GM23248 (cell line): ENCODE measurements around the gene DHX58. TPM values are rescaled to one million over a fixed set of nuclear protein-coding genes. Genes with fewer than 3 reads are reported as not detected.

Source experiments
- DNase-seq: peaks from one replicate; pipeline ENCODE4 v3.0.0-alpha.2; 2015
- H2AFZ ChIP-seq: fragments of 200-600 bp; sonication (generic); 2 replicates; pipeline ENCODE4 v1.6.1; 2016; ENCODE audit warnings: antibody characterized with exemption
- H3F3A ChIP-seq: fragments of 200-600 bp; sonication (generic); 2 replicates; pipeline ENCODE4 v1.6.1; 2016; ENCODE audit warnings: mild to moderate bottlenecking, antibody characterized with exemption, mixed run types; ENCODE audit not compliant: insufficient read depth
- H3K27ac ChIP-seq: fragments of 200-600 bp; sonication (generic); 2 replicates; pipeline ENCODE4 v1.5.1; 2016; ENCODE audit warnings: mild to moderate bottlenecking
- H3K27me3 ChIP-seq: fragments of 200-600 bp; sonication (generic); replicated peaks from 2 replicates; pipeline ENCODE4 v1.6.1; 2016; ENCODE audit warnings: mild to moderate bottlenecking; ENCODE audit not compliant: insufficient read depth
- H3K36me3 ChIP-seq: fragments of 200-600 bp; sonication (generic); 2 replicates; pipeline ENCODE4 v1.6.1; 2016; ENCODE audit warnings: low read depth, mild to moderate bottlenecking
- H3K4me1 ChIP-seq: fragments of 200-600 bp; sonication (generic); 2 replicates; pipeline ENCODE4 v1.6.1; 2016; ENCODE audit warnings: mild to moderate bottlenecking; ENCODE audit not compliant: insufficient read depth
- H3K4me2 ChIP-seq: fragments of 200-600 bp; sonication (generic); one replicate; pipeline ENCODE4 v1.6.1; 2016; ENCODE audit warnings: mild to moderate bottlenecking; ENCODE audit not compliant: unreplicated experiment
- H3K4me3 ChIP-seq: fragments of 200-600 bp; sonication (generic); 2 replicates; pipeline ENCODE4 v1.5.1; 2016; ENCODE audit warnings: mild to moderate bottlenecking
- H3K79me2 ChIP-seq: fragments of 200-600 bp; sonication (generic); 2 replicates; pipeline ENCODE4 v1.6.1; 2016; ENCODE audit warnings: mild to moderate bottlenecking; ENCODE audit not compliant: insufficient read depth
- H3K9ac ChIP-seq: fragments of 200-600 bp; sonication (generic); 2 replicates; pipeline ENCODE4 v1.6.1; 2016; ENCODE audit warnings: mild to moderate bottlenecking
- H3K9me2 ChIP-seq: fragments of 200-600 bp; sonication (generic); 2 replicates; pipeline ENCODE4 v1.6.1; 2016; ENCODE audit warnings: mixed run types, mild to moderate bottlenecking, moderate library complexity; ENCODE audit not compliant: insufficient read depth
- H3K9me3 ChIP-seq: fragments of 200-600 bp; sonication (generic); one replicate; pipeline ENCODE4 v1.6.1; 2017; ENCODE audit warnings: low read depth
- H4K20me1 ChIP-seq: fragments of 200-600 bp; sonication (generic); 2 replicates; pipeline ENCODE4 v1.6.0; 2016; ENCODE audit not compliant: insufficient read depth
- EZH2 ChIP-seq: fragments of 200-600 bp; sonication (generic); IDR thresholded peaks from 2 replicates; pipeline ENCODE4 v1.6.1; 2018; ENCODE audit warnings: antibody characterized with exemption, mild to moderate bottlenecking; ENCODE audit not compliant: insufficient read depth, poor library complexity, severe bottlenecking
- EZH2phosphoT487 ChIP-seq: fragments of 200-600 bp; sonication (generic); IDR thresholded peaks from 2 replicates; pipeline ENCODE4 v1.6.1; 2018; ENCODE audit warnings: antibody characterized with exemption, moderate library complexity, mild to moderate bottlenecking, low read depth; ENCODE audit not compliant: insufficient read depth
- WGBS, 2 experiments: methylation state at CpG; one replicate each; pipeline ENCODE4 v1.1.6; 2015 to 2017; ENCODE audit warnings: low lambda C conversion rate in 2 of 2, low coverage in 1 of 2; ENCODE audit errors: missing lambda C conversion rate in 2 of 2; 5-methylcytosine and 5-hydroxymethylcytosine counted together
- in situ Hi-C: fragments of 300-500 bp; cut with MboI; formaldehyde crosslinking; loops from 2 replicates; pipeline ENCODE4 v1.15.0; 2020
- polyA plus RNA-seq: library from polyadenylated mRNA; unstranded; fragments of >200 nt; fragmentation: Nextera tagmentation; extraction: Ambion mirVana; gene quantifications from 2 replicates; pipeline ENCODE4 v1.2.1, GENCODE V29; 2016
- total RNA-seq: library from RNA; depleted of rRNA; stranded (reverse); fragments of >200 nt; shearing (Covaris generic); gene quantifications from 2 replicates; pipeline ENCODE4 v1.2.3, GENCODE V29; 2014

The DHX58 gene
- total and polyA plus RNA-seq, 2 experiments from 2014 or later, result 2.0 to 2.5 TPM

DNA sequence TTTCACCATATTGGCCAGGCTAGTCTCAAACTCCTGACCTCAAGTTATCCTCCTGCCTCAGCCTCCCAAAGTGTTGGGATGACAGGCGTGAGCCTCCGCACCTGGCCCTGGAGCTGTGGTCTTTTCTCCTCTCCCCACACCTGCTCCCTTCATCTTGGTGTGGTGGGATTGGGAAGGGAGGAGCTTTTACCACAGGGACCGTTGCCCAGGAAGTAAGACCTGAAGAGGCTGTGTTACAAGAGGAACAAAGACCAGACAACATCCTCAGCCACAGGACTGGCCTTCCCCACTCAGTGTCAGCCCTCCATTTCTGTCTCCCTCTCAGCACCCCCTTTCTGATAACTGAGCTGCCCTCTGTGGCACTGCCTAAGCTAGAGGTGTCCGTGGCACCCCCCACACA, 52.7 kb downstream of the DHX58 start:
- TF ChIP-seq EZH2, result no peak
- TF ChIP-seq EZH2phosphoT487, result no peak
- H3K9me3 ChIP-seq, result no peaks in the 10 kb centered on the region
- H4K20me1 ChIP-seq, result no peaks in the 10 kb centered on the region
- 36 to 42% methylated on average over 4 of the region's 4 CpGs for WGBS, 2 experiments
- H3K4me3 ChIP-seq, result no peak overlapping the region
- H3K36me3 ChIP-seq, result no peaks in the 10 kb centered on the region
- H3K4me1 ChIP-seq, result no peaks in the 10 kb centered on the region
- no peak overlapping the region for H3K9ac ChIP-seq
- H3K9me2 ChIP-seq, result no peaks in the 10 kb centered on the region
- no peaks in the 10 kb centered on the region for H3F3A ChIP-seq
- no peak for DNase-seq
- H3K4me2 ChIP-seq, result no peak overlapping the region
- peaks cover 5% of the 10 kb centered on the region; the same call in 1 of the 2 replicates for H3K27me3 ChIP-seq
- in situ Hi-C loops, result no loop called here
- no peak overlapping the region for H3K27ac ChIP-seq
- no peaks in the 10 kb centered on the region for H3K79me2 ChIP-seq
- no peak overlapping the region for H2AFZ ChIP-seq

DNA sequence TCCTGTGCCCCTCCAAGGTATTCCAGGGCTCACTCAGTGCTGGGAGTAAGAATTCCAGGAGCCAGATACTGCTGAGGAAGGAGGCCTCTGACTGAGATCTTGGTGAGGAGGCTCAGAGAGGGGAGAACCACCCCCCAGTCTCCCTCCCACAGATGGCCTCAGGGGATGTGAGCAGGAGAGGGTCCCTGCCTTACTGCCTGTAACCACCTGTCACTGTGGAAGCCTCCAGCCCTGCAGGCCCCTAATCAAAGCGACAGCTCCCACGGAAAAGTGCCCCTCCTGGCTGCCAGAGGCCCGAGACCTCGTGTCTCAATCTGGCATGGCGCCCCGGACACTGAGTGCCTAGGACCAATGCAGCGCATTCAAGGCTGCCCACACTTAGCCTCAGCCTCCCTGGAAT, 54.5 kb downstream of the DHX58 start:
- no peaks in the 10 kb centered on the region for H3K9me3 ChIP-seq
- WGBS, 2 experiments, result 43 to 52% methylated on average over 7 of the region's 7 CpGs

DNA sequence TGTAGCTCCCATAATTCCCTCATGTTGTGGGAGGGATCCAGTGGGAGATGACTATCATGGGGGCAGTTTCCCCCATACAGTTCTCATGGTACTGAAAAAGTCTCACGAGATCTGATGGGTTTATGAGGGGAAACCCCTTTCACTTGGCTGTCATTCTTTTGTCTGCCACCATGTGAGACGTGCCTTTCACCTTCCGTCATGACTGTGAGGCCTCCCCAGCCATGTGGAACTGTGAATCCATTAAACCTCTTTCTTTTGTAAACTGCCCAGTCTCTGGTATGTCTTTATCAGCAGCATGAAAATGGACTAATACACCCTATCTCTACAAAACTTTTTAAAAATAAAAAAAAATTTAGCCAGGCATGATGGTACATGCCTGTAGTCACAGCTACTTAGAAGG, 55.9 kb downstream of the DHX58 start:
- H3K4me1 ChIP-seq, result no peaks in the 10 kb centered on the region
- H3K9me3 ChIP-seq, result no peaks in the 10 kb centered on the region
- H3K9me2 ChIP-seq, result no peaks in the 10 kb centered on the region
- no peak for DNase-seq
- H3K4me2 ChIP-seq, result no peak overlapping the region
- H3K79me2 ChIP-seq, result no peaks in the 10 kb centered on the region
- 49 to 55% methylated on average over 3 of the region's 3 CpGs for WGBS, 2 experiments
- peaks cover 14% of the 10 kb centered on the region for H3K27me3 ChIP-seq
- H3K9ac ChIP-seq, result no peak overlapping the region
- in situ Hi-C loops, result no loop called here
- no peaks in the 10 kb centered on the region for H3F3A ChIP-seq
- no peak for TF ChIP-seq EZH2
- TF ChIP-seq EZH2phosphoT487, result no peak
- no peak overlapping the region for H2AFZ ChIP-seq
- H3K4me3 ChIP-seq, result no peak overlapping the region
- H3K27ac ChIP-seq, result no peak overlapping the region
- H4K20me1 ChIP-seq, result no peaks in the 10 kb centered on the region
- no peaks in the 10 kb centered on the region for H3K36me3 ChIP-seq

More for the DNA sequence above, 54.5 kb downstream of the DHX58 start:
- DNase-seq, result no peak
- in situ Hi-C loops, result no loop called here
- no peaks in the 10 kb centered on the region for H3K4me1 ChIP-seq
- TF ChIP-seq EZH2phosphoT487, result no peak
- TF ChIP-seq EZH2, result no peak
- no peak overlapping the region for H3K4me3 ChIP-seq
- no peaks in the 10 kb centered on the region for H3K79me2 ChIP-seq
- H3K36me3 ChIP-seq, result no peaks in the 10 kb centered on the region
- H3K9me2 ChIP-seq, result no peaks in the 10 kb centered on the region
- H4K20me1 ChIP-seq, result no peaks in the 10 kb centered on the region
- peaks cover 14% of the 10 kb centered on the region for H3K27me3 ChIP-seq
- H3K27ac ChIP-seq, result no peak overlapping the region
- no peak overlapping the region for H3K4me2 ChIP-seq
- no peak overlapping the region for H3K9ac ChIP-seq
- no peak overlapping the region for H2AFZ ChIP-seq
- H3F3A ChIP-seq, result no peaks in the 10 kb centered on the region

DNA sequence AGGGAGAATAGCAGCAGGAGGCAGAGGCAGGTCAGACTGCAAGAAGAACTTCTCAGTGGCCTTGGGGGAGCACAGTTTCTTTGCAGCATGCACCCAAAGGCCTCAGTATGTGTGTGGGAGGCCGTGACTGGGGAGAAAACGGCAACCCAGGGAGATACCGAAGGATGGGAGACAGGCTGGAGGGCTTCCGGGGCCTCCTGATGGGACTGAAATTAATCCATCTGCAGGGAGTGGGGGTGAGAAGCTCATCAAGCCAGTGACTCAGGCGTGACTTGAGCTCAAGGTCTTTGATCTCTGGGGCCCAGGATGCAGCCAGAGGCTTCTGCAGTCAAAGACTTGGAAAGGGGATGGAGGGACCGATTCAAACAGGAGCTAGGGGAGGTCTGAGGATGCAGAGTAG, 57.0 kb downstream of the DHX58 start:
- peaks cover 22% of the 10 kb centered on the region for H3K27me3 ChIP-seq
- 13 to 25% methylated on average over 6 of the region's 6 CpGs for WGBS, 2 experiments
- TF ChIP-seq EZH2, result no peak
- H3K36me3 ChIP-seq, result no peaks in the 10 kb centered on the region
- no peak overlapping the region for H3K4me3 ChIP-seq
- H3K9me2 ChIP-seq, result no peaks in the 10 kb centered on the region
- H2AFZ ChIP-seq, result no peak overlapping the region
- no peak overlapping the region for H3K9ac ChIP-seq
- no peaks in the 10 kb centered on the region for H3K4me1 ChIP-seq
- no peak overlapping the region for H3K27ac ChIP-seq
- in situ Hi-C loops, result no loop called here
- peak; percentile 64 for DNase-seq
- H3K9me3 ChIP-seq, result no peaks in the 10 kb centered on the region
- no peak overlapping the region for H3K4me2 ChIP-seq
- no peaks in the 10 kb centered on the region for H3K79me2 ChIP-seq
- H4K20me1 ChIP-seq, result no peaks in the 10 kb centered on the region
- H3F3A ChIP-seq, result no peaks in the 10 kb centered on the region

DNA sequence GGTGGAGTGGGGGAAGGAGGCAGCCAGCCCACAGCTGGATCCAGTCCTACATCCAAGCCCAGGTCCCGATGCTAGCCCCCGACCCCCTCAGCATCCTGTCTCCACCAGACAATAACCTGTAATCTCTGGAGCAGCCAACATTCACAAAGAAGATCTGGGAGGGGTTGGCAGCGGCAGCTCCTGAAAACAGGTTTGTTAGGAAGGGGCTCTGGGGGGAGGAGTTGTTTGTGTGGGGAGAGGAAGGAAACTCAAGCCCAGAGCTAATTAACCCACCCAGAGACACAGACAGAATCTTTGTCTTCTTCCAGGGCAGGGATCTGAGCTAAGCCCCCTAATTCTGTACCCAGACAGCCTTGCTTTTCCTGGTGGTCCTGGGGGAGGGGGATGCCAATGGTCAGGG, 57.5 kb downstream of the DHX58 start:
- Histone ChIP-seq H3K27ac (no peak overlapping the region), H3K9ac (no peak overlapping the region), H3F3A (no peaks in the 10 kb centered on the region), H3K27me3 (peaks cover 23% of the 10 kb centered on the region), H4K20me1 (no peaks in the 10 kb centered on the region), H3K4me3 (no peak overlapping the region), H3K4me1 (no peaks in the 10 kb centered on the region), H2AFZ (no peak overlapping the region), H3K9me2 (no peaks in the 10 kb centered on the region), H3K9me3 (no peaks in the 10 kb centered on the region), H3K36me3 (no peaks in the 10 kb centered on the region), H3K4me2 (no peak overlapping the region), H3K79me2 (no peaks in the 10 kb centered on the region)
- in situ Hi-C loops, result no loop called here
- 31 to 38% methylated on average over 3 of the region's 3 CpGs for WGBS, 2 experiments
- TF ChIP-seq EZH2 (no peak), EZH2phosphoT487 (no peak)
- DNase-seq, result no peak
